T-helper 1 cell (primary cell): ENCODE results near the gene ARHGAP33.
A peak's percentile ranks its signal among the peaks of the same experiment; 100 is the strongest.

ENCODE experiments used
- DNase-seq, 5 donors: peaks; one replicate each; pipeline ENCODE4 v3.0.0-alpha.2; 2012 to 2020

The ARHGAP33 gene

GRCh38 chr19:35740423-35741202 is 34.8 kb upstream of the ARHGAP33 start:
- peak; percentile 92 to 95 (median 93) for DNase-seq

GRCh38 chr19:35741203-35741515 is 34.2 kb upstream of the ARHGAP33 start:
- DNase-seq = no peak

GRCh38 chr19:35742121-35742724 is 33.1 kb upstream of the ARHGAP33 start, which contains the start of gene IGFLR1:
Gene IGFLR1 (minus strand): TSS chr19:35742452. CDS start chr19:35741180, 1,272 bp downstream.
- DNase-seq = peak in 4 of 5 donors; percentile 39 to 75 (median 54)

- no peak for DNase-seq
These were observed 31.5 kb upstream of the ARHGAP33 start for GRCh38 chr19:35743640-35744429.

GRCh38 chr19:35744430-35745327 is 30.7 kb upstream of the ARHGAP33 start:
- DNase-seq = peak; percentile 84 to 94 (median 93)

- DNase-seq = peak; percentile 94 to 100 (median 96)
These were observed 29.9 kb upstream of the ARHGAP33 start, which contains the start of the genes PSENEN and U2AF1L4 for GRCh38 chr19:35745328-35746086. Gene PSENEN (plus strand): TSS chr19:35745651. CDS start chr19:35745931, 280 bp downstream. Gene U2AF1L4 (minus strand): TSS chr19:35745418. CDS start chr19:35745391, 27 bp downstream.

- no peak for DNase-seq
These were observed 29.3 kb upstream of the ARHGAP33 start for GRCh38 chr19:35746087-35746462.

GRCh38 chr19:35746531-35746930 is 28.8 kb upstream of the ARHGAP33 start:
- DNase-seq = no peak

GRCh38 chr19:35748106-35749020 is 27.0 kb upstream of the ARHGAP33 start, which contains the start of gene LIN37:
Gene LIN37 (plus strand): TSS chr19:35748576. CDS start chr19:35748725, 149 bp downstream.
- DNase-seq = peak; percentile 96 to 99 (median 98)

- no peak for DNase-seq
These were observed 25.2 kb upstream of the ARHGAP33 start for GRCh38 chr19:35750167-35750566.

GRCh38 chr19:35751839-35752745 is 23.3 kb upstream of the ARHGAP33 start:
- no peak for DNase-seq

GRCh38 chr19:35752746-35753350 is 22.5 kb upstream of the ARHGAP33 start:
- DNase-seq = no peak

GRCh38 chr19:35753634-35754369 is 21.6 kb upstream of the ARHGAP33 start:
- DNase-seq = no peak

GRCh38 chr19:35754370-35755130 is 20.8 kb upstream of the ARHGAP33 start:
- DNase-seq = no peak

GRCh38 chr19:35755131-35755549 is 20.2 kb upstream of the ARHGAP33 start:
- no peak for DNase-seq

GRCh38 chr19:35755550-35756376 is 19.6 kb upstream of the ARHGAP33 start:
- peak in 4 of 5 donors; percentile 47 to 67 (median 49) for DNase-seq
